ENCODE data around the gene HS2ST1. TPM values are rescaled to one million over a fixed set of nuclear protein-coding genes. Genes with fewer than 3 reads are reported as not detected.

Gene HS2ST1
- total RNA-seq, 1 experiment from 2014 or later, result 54.0 TPM

DNA sequence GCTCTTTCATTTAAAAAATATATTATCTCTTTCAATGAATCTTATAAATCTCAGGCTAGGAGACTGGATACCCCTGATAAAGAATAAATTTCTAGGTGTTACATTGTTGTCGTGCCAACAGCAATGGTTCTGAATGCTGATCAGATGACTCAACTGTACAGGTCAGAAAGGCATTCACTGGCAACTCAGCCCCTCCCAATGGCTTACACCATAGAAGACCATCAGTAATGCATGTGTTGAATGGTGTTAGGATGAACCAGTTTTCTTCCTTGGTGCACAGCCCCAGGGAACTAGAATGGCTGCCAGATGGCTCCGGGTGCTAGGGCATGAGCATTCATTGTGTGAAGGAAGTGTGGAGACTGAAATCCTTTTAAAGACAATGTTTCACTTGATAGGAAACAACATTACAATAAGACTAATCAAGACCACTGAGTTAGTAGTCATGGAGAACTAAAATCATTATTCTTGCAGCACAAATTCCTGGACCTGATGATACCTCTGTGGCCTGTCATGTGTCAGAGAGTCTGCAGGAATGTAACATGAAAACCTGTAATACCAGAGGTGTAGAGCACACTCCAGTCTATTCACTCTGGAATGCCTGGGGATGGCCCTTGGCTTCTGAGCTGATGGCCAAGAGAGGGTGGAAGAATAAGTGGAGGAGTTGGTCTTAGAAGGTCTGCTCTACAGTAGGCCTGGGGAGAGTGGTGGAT, 226.6 kb downstream of the HS2ST1 start:
- no peak for TF ChIP-seq CTCF (IDR thresholded peaks at IDR 0.05; ENCODE audit: unreplicated experiment)
- DNase-seq, result peak; percentile 64
- Mint-ChIP-seq H3K36me3 (ENCODE audit: insufficient read depth, unreplicated experiment) (no peaks in the 10 kb centered on the region), H3K4me1 (ENCODE audit: low read depth, unreplicated experiment) (peaks cover 23% of the 10 kb centered on the region), H3K9me3 (ENCODE audit: low read depth, unreplicated experiment) (no peaks in the 10 kb centered on the region), H3K27ac (ENCODE audit: unreplicated experiment) (peak overlapping the region; percentile 48), H3K4me3 (ENCODE audit: low read depth, unreplicated experiment) (no peak overlapping the region), H3K27me3 (ENCODE audit: unreplicated experiment) (no peaks in the 10 kb centered on the region)
- intact Hi-C loops (cut with micrococcal nuclease; ENCODE audit: unreplicated experiment), result no loop called here
- no TSS peak for BruUV-seq (replicated peaks)
- CTCF ChIA-PET, result no interaction called here

GRCh38 chr1:87141556-87141955, 227.1 kb downstream of the HS2ST1 start:
- Mint-ChIP-seq H3K27ac (ENCODE audit: unreplicated experiment) (peak overlapping the region; percentile 48), H3K27me3 (ENCODE audit: unreplicated experiment) (no peaks in the 10 kb centered on the region), H3K4me1 (ENCODE audit: low read depth, unreplicated experiment) (peaks cover 23% of the 10 kb centered on the region), H3K36me3 (ENCODE audit: insufficient read depth, unreplicated experiment) (no peaks in the 10 kb centered on the region), H3K4me3 (ENCODE audit: low read depth, unreplicated experiment) (no peak overlapping the region), H3K9me3 (ENCODE audit: low read depth, unreplicated experiment) (no peaks in the 10 kb centered on the region)
- no peak for TF ChIP-seq CTCF (IDR thresholded peaks at IDR 0.05; ENCODE audit: unreplicated experiment)
- BruUV-seq (replicated peaks), result no TSS peak
- CTCF ChIA-PET, result no interaction called here
- DNase-seq, result no peak
- intact Hi-C loops (cut with micrococcal nuclease; ENCODE audit: unreplicated experiment), result no loop called here

GRCh38 chr1:87143413-87144135, 229.1 kb downstream of the HS2ST1 start:
- TF ChIP-seq CTCF (IDR thresholded peaks at IDR 0.05; ENCODE audit: unreplicated experiment), result no peak
- CTCF ChIA-PET, result interaction anchor here (0.6 kb wide), 1 partner anchor 229 kb away, joined by 5 read pairs; the partner anchor contains the start of gene HS2ST1
- no peak for DNase-seq
- Mint-ChIP-seq H3K4me3 (ENCODE audit: low read depth, unreplicated experiment) (no peak overlapping the region), H3K9me3 (ENCODE audit: low read depth, unreplicated experiment) (no peaks in the 10 kb centered on the region), H3K4me1 (ENCODE audit: low read depth, unreplicated experiment) (peaks cover 23% of the 10 kb centered on the region), H3K27me3 (ENCODE audit: unreplicated experiment) (no peaks in the 10 kb centered on the region), H3K27ac (ENCODE audit: unreplicated experiment) (no peak overlapping the region), H3K36me3 (ENCODE audit: insufficient read depth, unreplicated experiment) (no peaks in the 10 kb centered on the region)
- BruUV-seq (replicated peaks), result no TSS peak
- intact Hi-C loops (cut with micrococcal nuclease; ENCODE audit: unreplicated experiment), result no loop called here

DNA sequence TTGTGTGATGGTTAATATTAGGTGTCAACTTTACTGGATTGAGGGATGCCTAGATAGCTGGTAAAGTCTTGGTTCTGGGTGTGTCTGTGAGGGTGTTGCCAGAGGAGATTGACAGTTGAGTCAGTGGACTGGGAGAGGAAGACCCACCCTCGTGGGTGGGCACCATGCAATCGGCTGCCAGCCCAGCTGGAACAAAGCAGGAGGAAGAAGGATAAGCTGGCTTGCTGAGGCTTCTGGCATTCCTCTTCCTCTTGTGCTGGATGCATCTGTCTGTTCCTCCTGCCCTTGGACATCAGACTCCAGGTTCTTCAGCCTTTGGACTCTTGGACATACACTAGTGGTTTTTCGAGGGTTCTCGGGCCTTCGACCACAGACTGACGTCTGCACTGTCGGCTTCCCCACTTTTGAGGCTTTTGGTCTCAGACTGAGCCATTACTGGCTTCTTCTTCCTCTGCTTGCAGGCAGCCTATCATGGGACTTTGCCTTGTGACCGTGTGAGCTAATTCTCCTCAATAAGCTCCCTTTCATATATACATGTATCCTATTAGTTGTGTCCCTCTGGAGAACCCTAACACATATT, 230.0 kb downstream of the HS2ST1 start:
- no peaks in the 10 kb centered on the region for H3K36me3 Mint-ChIP-seq (ENCODE audit: insufficient read depth, unreplicated experiment)
- H3K9me3 Mint-ChIP-seq (ENCODE audit: low read depth, unreplicated experiment), result no peaks in the 10 kb centered on the region
- DNase-seq, result no peak
- H3K27me3 Mint-ChIP-seq (ENCODE audit: unreplicated experiment), result no peaks in the 10 kb centered on the region
- intact Hi-C loops (cut with micrococcal nuclease; ENCODE audit: unreplicated experiment), result no loop called here
- TF ChIP-seq CTCF (IDR thresholded peaks at IDR 0.05; ENCODE audit: unreplicated experiment), result no peak
- CTCF ChIA-PET, result no interaction called here
- peaks cover 26% of the 10 kb centered on the region for H3K4me1 Mint-ChIP-seq (ENCODE audit: low read depth, unreplicated experiment)
- no peak overlapping the region for H3K4me3 Mint-ChIP-seq (ENCODE audit: low read depth, unreplicated experiment)
- no TSS peak for BruUV-seq (replicated peaks)
- no peak overlapping the region for H3K27ac Mint-ChIP-seq (ENCODE audit: unreplicated experiment)

Data from Calu3 (cell line).